Left cardiac atrium (tissue), 4 donors: Measurements from ENCODE around the gene ITIH3. TPM values are rescaled to one million over a fixed set of nuclear protein-coding genes. Genes with fewer than 3 reads are reported as not detected.

Experiments used
- ATAC-seq, 2 donors: fragments of 200-7000 bp; cut with Tn5 transposase; one replicate each; pipeline ENCODE4 v1.9.1; 2020; ENCODE audit warnings: mild to moderate bottlenecking in 2 of 2, moderate library complexity in 2 of 2
- DNase-seq: peaks from one replicate; pipeline ENCODE4 v3.0.0-alpha.2; 2020
- intact Hi-C, 2 donors: fragments of 100-400 bp; cut with DNase I; formaldehyde crosslinking; loops; one replicate each; pipeline versions ENCODE4 v1.14.1 to v1.15.1; 2022 to 2023
- total RNA-seq, 2 donors: library from RNA; stranded (reverse); fragmentation: NEBNext Ultra II Directional; extraction: Animal tissue kit (Norgen Biotek cat#: 25700); gene quantifications; one replicate each; pipeline ENCODE4 v1.2.1, GENCODE V29; 2021
- donor health status: DM: no; HTN: yes; CAD: no.
- donor health status: DM: no; HTN: yes; CAD: no; lungs with severe emphysema.
- donor health status: DM: yes; HTN: yes; CAD: no.
- donor health status: Dilated cardiomyopathy.

ITIH3 gene
- total RNA-seq, 2 donors from 2014 or later: 0.55 to 0.62 TPM

GRCh38 chr3:52790337-52790736 lies 4.3 kb upstream of the ITIH3 start:
- intact Hi-C loops: no loop called here
- ATAC-seq (no peak), DNase-seq (no peak)

GRCh38 chr3:52790741-52791140 lies 3.9 kb upstream of the ITIH3 start:
- no peak for ATAC-seq
- DNase-seq: no peak
- intact Hi-C loops: no loop called here

GRCh38 chr3:52791366-52791765 lies 3.2 kb upstream of the ITIH3 start:
- DNase-seq (no peak), ATAC-seq (no peak)
- intact Hi-C loops: no loop called here

- no peak for DNase-seq
- intact Hi-C loops: no loop called here
- no peak for ATAC-seq
Observed at GRCh38 chr3:52791928-52792327, 2.7 kb upstream of the ITIH3 start.

- ATAC-seq: no peak
- DNase-seq: no peak
- intact Hi-C loops: no loop called here
Observed at GRCh38 chr3:52792413-52792812, 2.2 kb upstream of the ITIH3 start.

- ATAC-seq: no peak
- DNase-seq: no peak
- intact Hi-C loops: no loop called here
Observed at GRCh38 chr3:52792961-52793695, 1.5 kb upstream of the ITIH3 start.

- intact Hi-C loops: no loop called here
- ATAC-seq (no peak), DNase-seq (no peak)
Observed at GRCh38 chr3:52793702-52794611, 639 bp upstream of the ITIH3 start.

GRCh38 chr3:52795298-52795900 lies 803 bp downstream of the ITIH3 start:
- intact Hi-C loops: no loop called here
- ATAC-seq: no peak
- no peak for DNase-seq

GRCh38 chr3:52796411-52796810 lies 1.8 kb downstream of the ITIH3 start:
- DNase-seq: no peak
- intact Hi-C loops: no loop called here
- ATAC-seq: no peak

GRCh38 chr3:52798376-52798977 lies 3.9 kb downstream of the ITIH3 start:
- DNase-seq (no peak), ATAC-seq (peak in 1 of 2 donors; percentile 20)
- intact Hi-C loops: no loop called here

- intact Hi-C loops: no loop called here
- no peak for DNase-seq
- ATAC-seq: peak in 1 of 2 donors; percentile 65
Observed at GRCh38 chr3:52798978-52799476, 4.4 kb downstream of the ITIH3 start.

- intact Hi-C loops: no loop called here
- DNase-seq (no peak), ATAC-seq (no peak)
Observed at GRCh38 chr3:52800079-52800478, 5.5 kb downstream of the ITIH3 start.

GRCh38 chr3:52801839-52802238 lies 7.2 kb downstream of the ITIH3 start:
- intact Hi-C loops: no loop called here
- DNase-seq (no peak), ATAC-seq (no peak)

- ATAC-seq: no peak
- no peak for DNase-seq
- intact Hi-C loops: no loop called here
Observed at GRCh38 chr3:52805270-52806039, 10.9 kb downstream of the ITIH3 start.

GRCh38 chr3:52809149-52809548 lies 14.6 kb downstream of the ITIH3 start:
- intact Hi-C loops: no loop called here
- ATAC-seq: no peak
- no peak for DNase-seq

GRCh38 chr3:52809662-52810377 lies 15.2 kb downstream of the ITIH3 start:
- intact Hi-C loops: no loop called here
- DNase-seq (no peak), ATAC-seq (no peak)

GRCh38 chr3:52810923-52811322 lies 16.3 kb downstream of the ITIH3 start:
- ATAC-seq (no peak), DNase-seq (no peak)
- intact Hi-C loops: no loop called here

GRCh38 chr3:52811452-52812011 lies 16.9 kb downstream of the ITIH3 start:
- ATAC-seq (no peak), DNase-seq (no peak)
- intact Hi-C loops: no loop called here
